Panc1 (cell line): ENCODE measurements around the gene PRTN3. TPM values are rescaled to one million over a fixed set of nuclear protein-coding genes. Genes with fewer than 3 reads are reported as not detected.

Experiments used
- ATAC-seq: fragments of 200-7000 bp; cut with Tn5 transposase; 2 replicates; pipeline ENCODE4 v1.9.1; 2020; ENCODE audit warnings: mild to moderate bottlenecking, moderate library complexity
- BruUV-seq: library from RNA; stranded (reverse); fragments of 400-500 nt; replicated peaks from 2 replicates; lab custom pipeline; 2021; lab: Mats Ljungman, UMichigan
- CTCF ChIA-PET: fragments of 300-600 bp; sonication (Branson Sonifier 250); formaldehyde crosslinking; loops from one replicate; lab custom pipeline; 2022; ENCODE audit warnings: antibody characterized with exemption; lab: Charles Lee
- POLR2A ChIA-PET: fragments of 300-600 bp; sonication (Branson Sonifier 250); formaldehyde crosslinking; loops from one replicate; lab custom pipeline; 2022; ENCODE audit warnings: antibody characterized with exemption; lab: Charles Lee
- DNase-seq: peaks from one replicate; pipeline ENCODE4 v3.0.0-alpha.2; 2010; ENCODE audit warnings: low read depth, low spot score
- H3K27ac ChIP-seq: 2 replicates; pipeline ENCODE4 v1.5.1; 2011; ENCODE audit warnings: mild to moderate bottlenecking, low read length, inconsistent platforms
- H3K27me3 ChIP-seq: fragments of 200-500 bp; sonication (Bioruptor generic); 2 replicates; pipeline ENCODE4 v1.6.0; 2014; ENCODE audit warnings: low read length, inconsistent platforms; ENCODE audit not compliant: control insufficient read depth, insufficient read depth
- H3K36me3 ChIP-seq: fragments of 200-500 bp; sonication (Bioruptor generic); 2 replicates; pipeline ENCODE4 v1.5.1; 2014; ENCODE audit warnings: inconsistent platforms, mild to moderate bottlenecking, low read length, moderate library complexity; ENCODE audit not compliant: control insufficient read depth, insufficient read depth
- H3K4me1 ChIP-seq: 2 replicates; pipeline ENCODE4 v1.5.1; 2011; ENCODE audit warnings: inconsistent platforms, mild to moderate bottlenecking, low read length, moderate library complexity; ENCODE audit not compliant: control insufficient read depth, insufficient read depth
- H3K4me3 ChIP-seq, 2 experiments: 2 replicates each; pipeline ENCODE4 v1.5.1; 2011 to 2012; ENCODE audit warnings: low read depth in 2 of 2, low read length in 2 of 2, mild to moderate bottlenecking in 2 of 2, inconsistent platforms in 1 of 2, moderate library complexity in 1 of 2
- H3K9me3 ChIP-seq: fragments of 200-500 bp; sonication (Bioruptor generic); 2 replicates; pipeline ENCODE4 v1.5.1; 2014; ENCODE audit warnings: low read depth, mild to moderate bottlenecking, inconsistent platforms, low read length, moderate library complexity; ENCODE audit not compliant: control insufficient read depth, insufficient read depth
- POLR2AphosphoS5 ChIP-seq: IDR thresholded peaks from 2 replicates; pipeline ENCODE4 v1.6.1; 2012; ENCODE audit warnings: mild to moderate bottlenecking, low read depth, low read length, moderate library complexity
- SIN3A ChIP-seq: IDR thresholded peaks from 2 replicates; pipeline ENCODE4 v1.6.1; 2012; ENCODE audit warnings: low read depth, mild to moderate bottlenecking, low read length, moderate library complexity, borderline replicate concordance; ENCODE audit not compliant: insufficient read depth
- TCF7L2 ChIP-seq: IDR thresholded peaks from 2 replicates; pipeline ENCODE4 v1.6.1; 2011; ENCODE audit warnings: mild to moderate bottlenecking, low read depth, low read length, inconsistent platforms
- in situ Hi-C: cut with HindIII; loops from 2 replicates; pipeline ENCODE4 v1.10.0; 2016; ENCODE audit warnings: low sequenced_read_pairs, low pct_unique_long_range_greater_than_20kb
- intact Hi-C: fragments of 100-400 bp; cut with micrococcal nuclease; formaldehyde crosslinking; loops from one replicate; pipeline ENCODE4 v1.10.0; 2022; ENCODE audit not compliant: unreplicated experiment
- total RNA-seq: library from RNA; stranded (reverse); gene quantifications from one replicate; pipeline ENCODE4 v1.2.1, GENCODE V29; 2021; ENCODE audit not compliant: unreplicated experiment
- TF ChIP-seq, protein P1 (sequence below), 2 experiments: IDR thresholded peaks; 2 replicates each; pipeline ENCODE4 v1.6.1; 2011 to 2012; ENCODE audit warnings: low read depth in 2 of 2, control low read depth in 1 of 2, low read length in 1 of 2, mild to moderate bottlenecking in 1 of 2, moderate library complexity in 1 of 2; ENCODE audit not compliant: insufficient read depth in 1 of 2
- TF ChIP-seq, protein P2 (sequence below): fragments of 450-650 bp; IDR thresholded peaks from 2 replicates; pipeline ENCODE4 v1.5.1; 2017; ENCODE audit warnings: mild to moderate bottlenecking

Gene PRTN3
- total RNA-seq, 1 experiment from 2014 or later = 1.5 TPM

- TF ChIP-seq, protein P1, sequence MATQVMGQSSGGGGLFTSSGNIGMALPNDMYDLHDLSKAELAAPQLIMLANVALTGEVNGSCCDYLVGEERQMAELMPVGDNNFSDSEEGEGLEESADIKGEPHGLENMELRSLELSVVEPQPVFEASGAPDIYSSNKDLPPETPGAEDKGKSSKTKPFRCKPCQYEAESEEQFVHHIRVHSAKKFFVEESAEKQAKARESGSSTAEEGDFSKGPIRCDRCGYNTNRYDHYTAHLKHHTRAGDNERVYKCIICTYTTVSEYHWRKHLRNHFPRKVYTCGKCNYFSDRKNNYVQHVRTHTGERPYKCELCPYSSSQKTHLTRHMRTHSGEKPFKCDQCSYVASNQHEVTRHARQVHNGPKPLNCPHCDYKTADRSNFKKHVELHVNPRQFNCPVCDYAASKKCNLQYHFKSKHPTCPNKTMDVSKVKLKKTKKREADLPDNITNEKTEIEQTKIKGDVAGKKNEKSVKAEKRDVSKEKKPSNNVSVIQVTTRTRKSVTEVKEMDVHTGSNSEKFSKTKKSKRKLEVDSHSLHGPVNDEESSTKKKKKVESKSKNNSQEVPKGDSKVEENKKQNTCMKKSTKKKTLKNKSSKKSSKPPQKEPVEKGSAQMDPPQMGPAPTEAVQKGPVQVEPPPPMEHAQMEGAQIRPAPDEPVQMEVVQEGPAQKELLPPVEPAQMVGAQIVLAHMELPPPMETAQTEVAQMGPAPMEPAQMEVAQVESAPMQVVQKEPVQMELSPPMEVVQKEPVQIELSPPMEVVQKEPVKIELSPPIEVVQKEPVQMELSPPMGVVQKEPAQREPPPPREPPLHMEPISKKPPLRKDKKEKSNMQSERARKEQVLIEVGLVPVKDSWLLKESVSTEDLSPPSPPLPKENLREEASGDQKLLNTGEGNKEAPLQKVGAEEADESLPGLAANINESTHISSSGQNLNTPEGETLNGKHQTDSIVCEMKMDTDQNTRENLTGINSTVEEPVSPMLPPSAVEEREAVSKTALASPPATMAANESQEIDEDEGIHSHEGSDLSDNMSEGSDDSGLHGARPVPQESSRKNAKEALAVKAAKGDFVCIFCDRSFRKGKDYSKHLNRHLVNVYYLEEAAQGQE (IDR thresholded peaks at IDR 0.05; ENCODE audit: insufficient read depth in 1 of 2, low read depth in 2 of 2, low read length in 1 of 2) = no peak
- TF ChIP-seq TCF7L2 (no peak), POLR2AphosphoS5 (no peak), SIN3A (no peak)
- TF ChIP-seq, protein P2, sequence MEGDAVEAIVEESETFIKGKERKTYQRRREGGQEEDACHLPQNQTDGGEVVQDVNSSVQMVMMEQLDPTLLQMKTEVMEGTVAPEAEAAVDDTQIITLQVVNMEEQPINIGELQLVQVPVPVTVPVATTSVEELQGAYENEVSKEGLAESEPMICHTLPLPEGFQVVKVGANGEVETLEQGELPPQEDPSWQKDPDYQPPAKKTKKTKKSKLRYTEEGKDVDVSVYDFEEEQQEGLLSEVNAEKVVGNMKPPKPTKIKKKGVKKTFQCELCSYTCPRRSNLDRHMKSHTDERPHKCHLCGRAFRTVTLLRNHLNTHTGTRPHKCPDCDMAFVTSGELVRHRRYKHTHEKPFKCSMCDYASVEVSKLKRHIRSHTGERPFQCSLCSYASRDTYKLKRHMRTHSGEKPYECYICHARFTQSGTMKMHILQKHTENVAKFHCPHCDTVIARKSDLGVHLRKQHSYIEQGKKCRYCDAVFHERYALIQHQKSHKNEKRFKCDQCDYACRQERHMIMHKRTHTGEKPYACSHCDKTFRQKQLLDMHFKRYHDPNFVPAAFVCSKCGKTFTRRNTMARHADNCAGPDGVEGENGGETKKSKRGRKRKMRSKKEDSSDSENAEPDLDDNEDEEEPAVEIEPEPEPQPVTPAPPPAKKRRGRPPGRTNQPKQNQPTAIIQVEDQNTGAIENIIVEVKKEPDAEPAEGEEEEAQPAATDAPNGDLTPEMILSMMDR = no peak
- ChIA-PET POLR2A (no interaction called here), CTCF (no interaction called here)
- ATAC-seq (no peak), DNase-seq (no peak)
- peaks cover 18% of the 10 kb centered on the region for H3K4me1 ChIP-seq
- in situ Hi-C loops (no loop called here), intact Hi-C loops (no loop called here)
- H3K27me3 ChIP-seq = no peaks in the 10 kb centered on the region
- H3K36me3 ChIP-seq = peaks cover 17% of the 10 kb centered on the region
- no peaks in the 10 kb centered on the region for H3K9me3 ChIP-seq
- no peak overlapping the region for H3K27ac ChIP-seq
- H3K4me3 ChIP-seq = no peak overlapping the region
- no TSS peak for BruUV-seq
Measured at GRCh38 chr19:803686-804418, 36.9 kb upstream of the PRTN3 start.

- Histone ChIP-seq H3K4me3 (no peak overlapping the region), H3K4me1 (peaks cover 18% of the 10 kb centered on the region), H3K27me3 (no peaks in the 10 kb centered on the region), H3K9me3 (no peaks in the 10 kb centered on the region), H3K27ac (no peak overlapping the region), H3K36me3 (peaks cover 15% of the 10 kb centered on the region)
- no peak for ATAC-seq
- no peak for DNase-seq
- ChIA-PET CTCF (no interaction called here), POLR2A (interaction anchor here (0.5 kb wide), 1 partner anchor 12 kb away, joined by 3 read pairs; no protein-coding TSS in a partner anchor)
- TF ChIP-seq TCF7L2 (no peak), SIN3A (no peak), POLR2AphosphoS5 (no peak)
- TF ChIP-seq, protein P2 = no peak
- TF ChIP-seq, protein P1 (IDR thresholded peaks at IDR 0.05; ENCODE audit: insufficient read depth in 1 of 2, low read depth in 2 of 2, low read length in 1 of 2) = no peak
- BruUV-seq = no TSS peak
- intact Hi-C loops = no loop called here
- in situ Hi-C loops = no loop called here
Measured at GRCh38 chr19:804419-805165, 36.2 kb upstream of the PRTN3 start.
